Panc1 (cell line): ENCODE measurements around the gene PCBP4. TPM values are rescaled to one million over a fixed set of nuclear protein-coding genes. Genes with fewer than 3 reads are reported as not detected.

Source experiments
- ATAC-seq: fragments of 200-7000 bp; cut with Tn5 transposase; 2 replicates; pipeline ENCODE4 v1.9.1; 2020; ENCODE audit warnings: mild to moderate bottlenecking, moderate library complexity
- BruUV-seq: library from RNA; stranded (reverse); fragments of 400-500 nt; replicated peaks from 2 replicates; lab custom pipeline; 2021; lab: Mats Ljungman, UMichigan
- CTCF ChIA-PET: fragments of 300-600 bp; sonication (Branson Sonifier 250); formaldehyde crosslinking; loops from one replicate; lab custom pipeline; 2022; ENCODE audit warnings: antibody characterized with exemption; lab: Charles Lee
- POLR2A ChIA-PET: fragments of 300-600 bp; sonication (Branson Sonifier 250); formaldehyde crosslinking; loops from one replicate; lab custom pipeline; 2022; ENCODE audit warnings: antibody characterized with exemption; lab: Charles Lee
- DNase-seq: peaks from one replicate; pipeline ENCODE4 v3.0.0-alpha.2; 2010; ENCODE audit warnings: low read depth, low spot score
- H3K27ac ChIP-seq: 2 replicates; pipeline ENCODE4 v1.5.1; 2011; ENCODE audit warnings: mild to moderate bottlenecking, low read length, inconsistent platforms
- H3K27me3 ChIP-seq: fragments of 200-500 bp; sonication (Bioruptor generic); 2 replicates; pipeline ENCODE4 v1.6.0; 2014; ENCODE audit warnings: low read length, inconsistent platforms; ENCODE audit not compliant: control insufficient read depth, insufficient read depth
- H3K36me3 ChIP-seq: fragments of 200-500 bp; sonication (Bioruptor generic); 2 replicates; pipeline ENCODE4 v1.5.1; 2014; ENCODE audit warnings: inconsistent platforms, mild to moderate bottlenecking, low read length, moderate library complexity; ENCODE audit not compliant: control insufficient read depth, insufficient read depth
- H3K4me1 ChIP-seq: 2 replicates; pipeline ENCODE4 v1.5.1; 2011; ENCODE audit warnings: inconsistent platforms, mild to moderate bottlenecking, low read length, moderate library complexity; ENCODE audit not compliant: control insufficient read depth, insufficient read depth
- H3K4me3 ChIP-seq, 2 experiments: 2 replicates each; pipeline ENCODE4 v1.5.1; 2011 to 2012; ENCODE audit warnings: low read depth in 2 of 2, low read length in 2 of 2, mild to moderate bottlenecking in 2 of 2, inconsistent platforms in 1 of 2, moderate library complexity in 1 of 2
- H3K9me3 ChIP-seq: fragments of 200-500 bp; sonication (Bioruptor generic); 2 replicates; pipeline ENCODE4 v1.5.1; 2014; ENCODE audit warnings: low read depth, mild to moderate bottlenecking, inconsistent platforms, low read length, moderate library complexity; ENCODE audit not compliant: control insufficient read depth, insufficient read depth
- POLR2AphosphoS5 ChIP-seq: IDR thresholded peaks from 2 replicates; pipeline ENCODE4 v1.6.1; 2012; ENCODE audit warnings: mild to moderate bottlenecking, low read depth, low read length, moderate library complexity
- SIN3A ChIP-seq: IDR thresholded peaks from 2 replicates; pipeline ENCODE4 v1.6.1; 2012; ENCODE audit warnings: low read depth, mild to moderate bottlenecking, low read length, moderate library complexity, borderline replicate concordance; ENCODE audit not compliant: insufficient read depth
- TCF7L2 ChIP-seq: IDR thresholded peaks from 2 replicates; pipeline ENCODE4 v1.6.1; 2011; ENCODE audit warnings: mild to moderate bottlenecking, low read depth, low read length, inconsistent platforms
- in situ Hi-C: cut with HindIII; loops from 2 replicates; pipeline ENCODE4 v1.10.0; 2016; ENCODE audit warnings: low sequenced_read_pairs, low pct_unique_long_range_greater_than_20kb
- intact Hi-C: fragments of 100-400 bp; cut with micrococcal nuclease; formaldehyde crosslinking; loops from one replicate; pipeline ENCODE4 v1.10.0; 2022; ENCODE audit not compliant: unreplicated experiment
- total RNA-seq: library from RNA; stranded (reverse); gene quantifications from one replicate; pipeline ENCODE4 v1.2.1, GENCODE V29; 2021; ENCODE audit not compliant: unreplicated experiment
- TF ChIP-seq, protein P1 (sequence below), 2 experiments: IDR thresholded peaks; 2 replicates each; pipeline ENCODE4 v1.6.1; 2011 to 2012; ENCODE audit warnings: low read depth in 2 of 2, control low read depth in 1 of 2, low read length in 1 of 2, mild to moderate bottlenecking in 1 of 2, moderate library complexity in 1 of 2; ENCODE audit not compliant: insufficient read depth in 1 of 2
- TF ChIP-seq, protein P2 (sequence below): fragments of 450-650 bp; IDR thresholded peaks from 2 replicates; pipeline ENCODE4 v1.5.1; 2017; ENCODE audit warnings: mild to moderate bottlenecking

Gene PCBP4
- total RNA-seq, 1 experiment from 2014 or later: 58.0 TPM

DNA sequence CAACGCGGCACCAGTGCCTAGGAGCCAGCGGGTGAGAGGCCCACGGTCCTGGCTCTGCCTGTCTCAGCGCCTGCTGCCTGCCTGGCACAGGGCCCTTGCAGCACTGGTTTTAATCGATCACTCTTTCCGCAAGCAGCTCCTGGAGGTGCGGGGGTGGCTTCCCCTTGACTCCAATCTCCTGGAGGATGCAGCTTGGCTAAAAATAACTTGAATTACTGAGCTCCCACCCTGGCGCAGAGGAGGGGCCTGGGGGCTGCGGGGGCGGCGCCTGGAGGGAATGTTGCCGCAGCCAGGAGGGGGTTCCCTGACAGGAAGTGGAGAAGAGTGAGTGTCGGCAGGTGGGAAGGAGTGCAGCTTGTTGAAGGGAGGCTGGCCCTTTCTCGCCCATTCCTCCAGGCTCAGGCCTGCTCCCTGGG is 38.3 kb upstream of the PCBP4 start:
- DNase-seq: no peak
- Histone ChIP-seq H3K4me1 (no peaks in the 10 kb centered on the region; the same call in 1 of the 2 replicates), H3K27me3 (no peaks in the 10 kb centered on the region), H3K27ac (no peak overlapping the region), H3K4me3 (no peak overlapping the region), H3K9me3 (no peaks in the 10 kb centered on the region), H3K36me3 (no peaks in the 10 kb centered on the region)
- in situ Hi-C loops (no loop called here), intact Hi-C loops (loop anchor here (10.0 kb wide), 1 partner anchor 49 kb away; the partner anchor contains the start of gene DUSP7)
- POLR2A ChIA-PET: no interaction called here
- CTCF ChIA-PET: no interaction called here
- TF ChIP-seq, protein P1, sequence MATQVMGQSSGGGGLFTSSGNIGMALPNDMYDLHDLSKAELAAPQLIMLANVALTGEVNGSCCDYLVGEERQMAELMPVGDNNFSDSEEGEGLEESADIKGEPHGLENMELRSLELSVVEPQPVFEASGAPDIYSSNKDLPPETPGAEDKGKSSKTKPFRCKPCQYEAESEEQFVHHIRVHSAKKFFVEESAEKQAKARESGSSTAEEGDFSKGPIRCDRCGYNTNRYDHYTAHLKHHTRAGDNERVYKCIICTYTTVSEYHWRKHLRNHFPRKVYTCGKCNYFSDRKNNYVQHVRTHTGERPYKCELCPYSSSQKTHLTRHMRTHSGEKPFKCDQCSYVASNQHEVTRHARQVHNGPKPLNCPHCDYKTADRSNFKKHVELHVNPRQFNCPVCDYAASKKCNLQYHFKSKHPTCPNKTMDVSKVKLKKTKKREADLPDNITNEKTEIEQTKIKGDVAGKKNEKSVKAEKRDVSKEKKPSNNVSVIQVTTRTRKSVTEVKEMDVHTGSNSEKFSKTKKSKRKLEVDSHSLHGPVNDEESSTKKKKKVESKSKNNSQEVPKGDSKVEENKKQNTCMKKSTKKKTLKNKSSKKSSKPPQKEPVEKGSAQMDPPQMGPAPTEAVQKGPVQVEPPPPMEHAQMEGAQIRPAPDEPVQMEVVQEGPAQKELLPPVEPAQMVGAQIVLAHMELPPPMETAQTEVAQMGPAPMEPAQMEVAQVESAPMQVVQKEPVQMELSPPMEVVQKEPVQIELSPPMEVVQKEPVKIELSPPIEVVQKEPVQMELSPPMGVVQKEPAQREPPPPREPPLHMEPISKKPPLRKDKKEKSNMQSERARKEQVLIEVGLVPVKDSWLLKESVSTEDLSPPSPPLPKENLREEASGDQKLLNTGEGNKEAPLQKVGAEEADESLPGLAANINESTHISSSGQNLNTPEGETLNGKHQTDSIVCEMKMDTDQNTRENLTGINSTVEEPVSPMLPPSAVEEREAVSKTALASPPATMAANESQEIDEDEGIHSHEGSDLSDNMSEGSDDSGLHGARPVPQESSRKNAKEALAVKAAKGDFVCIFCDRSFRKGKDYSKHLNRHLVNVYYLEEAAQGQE (IDR thresholded peaks at IDR 0.05; ENCODE audit: insufficient read depth in 1 of 2, low read depth in 2 of 2, low read length in 1 of 2): no peak
- TF ChIP-seq, protein P2, sequence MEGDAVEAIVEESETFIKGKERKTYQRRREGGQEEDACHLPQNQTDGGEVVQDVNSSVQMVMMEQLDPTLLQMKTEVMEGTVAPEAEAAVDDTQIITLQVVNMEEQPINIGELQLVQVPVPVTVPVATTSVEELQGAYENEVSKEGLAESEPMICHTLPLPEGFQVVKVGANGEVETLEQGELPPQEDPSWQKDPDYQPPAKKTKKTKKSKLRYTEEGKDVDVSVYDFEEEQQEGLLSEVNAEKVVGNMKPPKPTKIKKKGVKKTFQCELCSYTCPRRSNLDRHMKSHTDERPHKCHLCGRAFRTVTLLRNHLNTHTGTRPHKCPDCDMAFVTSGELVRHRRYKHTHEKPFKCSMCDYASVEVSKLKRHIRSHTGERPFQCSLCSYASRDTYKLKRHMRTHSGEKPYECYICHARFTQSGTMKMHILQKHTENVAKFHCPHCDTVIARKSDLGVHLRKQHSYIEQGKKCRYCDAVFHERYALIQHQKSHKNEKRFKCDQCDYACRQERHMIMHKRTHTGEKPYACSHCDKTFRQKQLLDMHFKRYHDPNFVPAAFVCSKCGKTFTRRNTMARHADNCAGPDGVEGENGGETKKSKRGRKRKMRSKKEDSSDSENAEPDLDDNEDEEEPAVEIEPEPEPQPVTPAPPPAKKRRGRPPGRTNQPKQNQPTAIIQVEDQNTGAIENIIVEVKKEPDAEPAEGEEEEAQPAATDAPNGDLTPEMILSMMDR: no peak
- TF ChIP-seq TCF7L2 (no peak), POLR2AphosphoS5 (no peak), SIN3A (no peak)
- BruUV-seq: no TSS peak
- ATAC-seq: no peak

DNA sequence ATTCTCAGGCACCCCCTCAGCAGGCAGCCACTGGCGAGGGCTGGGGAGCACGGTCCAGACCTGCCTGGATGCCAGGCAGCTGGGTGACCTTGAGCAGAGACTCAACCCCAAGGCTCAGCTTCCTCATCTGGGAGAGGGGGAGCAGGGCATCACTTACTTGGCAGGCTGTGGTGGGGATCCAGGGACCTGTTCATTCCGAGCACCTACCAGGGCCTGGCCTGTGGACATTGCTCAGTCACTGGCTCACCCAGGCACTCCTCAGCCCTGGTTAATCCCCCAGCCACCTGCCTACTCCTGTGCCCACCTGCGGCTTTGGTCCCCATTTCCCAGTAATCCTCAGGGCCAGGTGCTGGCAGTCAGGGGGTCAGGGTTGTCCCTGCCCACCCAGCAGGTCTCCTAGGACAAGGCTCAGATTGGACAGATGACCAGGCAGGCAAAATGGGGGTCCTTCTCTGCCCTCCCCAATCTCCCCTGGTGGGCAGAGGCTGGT is 37.7 kb upstream of the PCBP4 start:
- Histone ChIP-seq H3K36me3 (no peaks in the 10 kb centered on the region), H3K27me3 (no peaks in the 10 kb centered on the region), H3K4me3 (no peak overlapping the region), H3K4me1 (no peaks in the 10 kb centered on the region; the same call in 1 of the 2 replicates), H3K9me3 (no peaks in the 10 kb centered on the region), H3K27ac (no peak overlapping the region)
- no TSS peak for BruUV-seq
- in situ Hi-C loops: no loop called here
- no peak for DNase-seq
- intact Hi-C loops: loop anchor here (10.0 kb wide), 1 partner anchor 50 kb away; the partner anchor contains the start of gene DUSP7
- ChIA-PET CTCF (interaction anchor here (1.2 kb wide), 1 partner anchor 49 kb away, joined by 7 read pairs; no protein-coding TSS in a partner anchor), POLR2A (no interaction called here)
- TF ChIP-seq TCF7L2: no peak
- TF ChIP-seq, protein P1 (IDR thresholded peaks at IDR 0.05; ENCODE audit: insufficient read depth in 1 of 2, low read depth in 2 of 2, low read length in 1 of 2): no peak
- TF ChIP-seq POLR2AphosphoS5: no peak
- TF ChIP-seq, protein P2: no peak
- TF ChIP-seq SIN3A: no peak
- ATAC-seq: no peak
